Suprapubic skin (tissue), 3 donors: ENCODE measurements around the gene PKP1.

ENCODE experiments used
- EP300 ChIP-seq: sonication (generic); formaldehyde crosslinking; IDR thresholded peaks from one replicate; pipeline ENCODE4 v1.6.1; 2017; ENCODE audit warnings: antibody characterized with exemption
- TF ChIP-seq, protein P1 (sequence below), 2 donors: fragments of 200-600 bp in 1 of 2; fragments of 450-650 bp in 1 of 2; sonication (generic) in 1 of 2; IDR thresholded peaks; one replicate each; pipeline ENCODE4 v1.5.1; 2016 to 2019; ENCODE audit warnings: antibody characterized with exemption in 2 of 2, mild to moderate bottlenecking in 1 of 2, moderate library complexity in 1 of 2

DNA sequence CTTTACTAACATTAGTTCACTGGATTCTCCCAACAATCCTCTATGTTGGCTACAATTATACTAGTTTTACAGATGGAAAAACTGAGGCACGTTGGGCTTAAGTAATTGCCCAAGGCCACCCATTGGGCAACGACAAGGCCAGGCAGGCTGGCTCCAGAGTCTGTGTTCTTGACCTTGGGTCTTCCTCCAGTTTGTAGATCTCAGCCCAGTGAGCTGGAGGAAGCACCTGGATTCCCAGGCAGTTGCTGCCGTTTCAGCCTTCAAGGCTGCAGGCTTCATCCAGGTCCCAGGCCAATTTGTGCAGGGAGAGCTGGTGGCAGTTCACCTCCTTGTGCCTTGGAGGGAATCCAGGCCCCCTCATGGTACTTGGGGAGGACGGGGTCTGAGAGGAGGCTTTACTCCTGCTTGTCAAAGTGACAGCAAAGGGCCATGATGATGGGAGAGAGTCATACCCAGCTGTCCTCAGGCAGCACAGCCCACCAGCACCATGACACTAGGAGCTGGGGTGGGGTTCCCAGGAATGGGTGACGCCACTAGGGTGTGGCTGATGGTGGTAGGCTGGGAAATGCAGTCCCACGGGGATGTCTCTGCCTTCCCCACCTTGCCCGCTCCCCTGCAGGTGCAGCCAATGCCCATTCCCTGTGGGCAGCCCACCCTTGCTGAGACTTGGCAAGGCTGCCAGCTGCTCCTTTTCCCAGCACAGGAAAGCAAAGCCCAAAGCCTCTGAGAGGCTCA, 27.1 kb downstream of the PKP1 start:
- no peak for TF ChIP-seq EP300
- TF ChIP-seq, protein P1, sequence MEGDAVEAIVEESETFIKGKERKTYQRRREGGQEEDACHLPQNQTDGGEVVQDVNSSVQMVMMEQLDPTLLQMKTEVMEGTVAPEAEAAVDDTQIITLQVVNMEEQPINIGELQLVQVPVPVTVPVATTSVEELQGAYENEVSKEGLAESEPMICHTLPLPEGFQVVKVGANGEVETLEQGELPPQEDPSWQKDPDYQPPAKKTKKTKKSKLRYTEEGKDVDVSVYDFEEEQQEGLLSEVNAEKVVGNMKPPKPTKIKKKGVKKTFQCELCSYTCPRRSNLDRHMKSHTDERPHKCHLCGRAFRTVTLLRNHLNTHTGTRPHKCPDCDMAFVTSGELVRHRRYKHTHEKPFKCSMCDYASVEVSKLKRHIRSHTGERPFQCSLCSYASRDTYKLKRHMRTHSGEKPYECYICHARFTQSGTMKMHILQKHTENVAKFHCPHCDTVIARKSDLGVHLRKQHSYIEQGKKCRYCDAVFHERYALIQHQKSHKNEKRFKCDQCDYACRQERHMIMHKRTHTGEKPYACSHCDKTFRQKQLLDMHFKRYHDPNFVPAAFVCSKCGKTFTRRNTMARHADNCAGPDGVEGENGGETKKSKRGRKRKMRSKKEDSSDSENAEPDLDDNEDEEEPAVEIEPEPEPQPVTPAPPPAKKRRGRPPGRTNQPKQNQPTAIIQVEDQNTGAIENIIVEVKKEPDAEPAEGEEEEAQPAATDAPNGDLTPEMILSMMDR (IDR thresholded peaks at IDR 0.05), result no peak
